Naive B cell (primary cell): ENCODE measurements around the gene SSU72. TPM values are rescaled to one million over a fixed set of nuclear protein-coding genes. Genes with fewer than 3 reads are reported as not detected.
"Not testable (repeated sequence)": the region's sequence is repeated elsewhere in the genome, so short reads cannot be mapped to it uniquely, and the experiment has no call there.

Experiments
- ATAC-seq, 2 donors: fragments of 150-1000 bp; cut with Tn5 transposase; 2 replicates each; pipeline ENCODE4 v1.10.0; 2021; ENCODE audit warnings: low read depth in 2 of 2, mild to moderate bottlenecking in 2 of 2, moderate library complexity in 2 of 2
- DNase-seq: peaks from one replicate; pipeline ENCODE4 v3.0.0; 2022
- H3K27ac Mint-ChIP-seq, 6 donors: one replicate each; pipeline ENCODE4 v1.8.0; 2020 to 2022; ENCODE audit warnings: mild to moderate bottlenecking in 6 of 6, mixed read lengths in 6 of 6, moderate library complexity in 5 of 6, inconsistent platforms in 2 of 6
- H3K27me3 Mint-ChIP-seq, 3 donors: one replicate each; pipeline ENCODE4 v1.8.0; 2021 to 2022; ENCODE audit warnings: mixed read lengths in 3 of 3, mild to moderate bottlenecking in 1 of 3
- H3K36me3 Mint-ChIP-seq, 2 donors: one replicate each; pipeline ENCODE4 v1.8.0; 2020 to 2022; ENCODE audit warnings: mixed read lengths in 2 of 2, inconsistent platforms in 1 of 2, mild to moderate bottlenecking in 1 of 2
- H3K4me1 Mint-ChIP-seq, 3 donors: one replicate each; pipeline ENCODE4 v1.8.0; 2020 to 2022; ENCODE audit warnings: mixed read lengths in 3 of 3, inconsistent platforms in 1 of 3, mild to moderate bottlenecking in 1 of 3, moderate library complexity in 1 of 3
- H3K4me3 Mint-ChIP-seq, 8 donors: one replicate each; pipeline ENCODE4 v1.8.0; 2020 to 2022; ENCODE audit warnings: mild to moderate bottlenecking in 8 of 8, mixed read lengths in 8 of 8, moderate library complexity in 8 of 8, inconsistent platforms in 2 of 8
- H3K9me3 Mint-ChIP-seq, 7 donors: one replicate each; pipeline ENCODE4 v1.8.0; 2020 to 2022; ENCODE audit warnings: mixed read lengths in 7 of 7, mild to moderate bottlenecking in 5 of 7, inconsistent platforms in 2 of 7, moderate library complexity in 1 of 7
- polyA plus RNA-seq, 6 donors: library from polyadenylated mRNA; unstranded; fragments of 300-500 nt; fragmentation: Illumina TruSeq; gene quantifications; one replicate each; pipeline ENCODE4 v1.2.3, GENCODE V29; 2021; ENCODE audit warnings: low read depth in 6 of 6

Gene SSU72
- polyA plus RNA-seq, 6 donors from 2014 or later, result 165 to 257 (median 213) TPM

DNA sequence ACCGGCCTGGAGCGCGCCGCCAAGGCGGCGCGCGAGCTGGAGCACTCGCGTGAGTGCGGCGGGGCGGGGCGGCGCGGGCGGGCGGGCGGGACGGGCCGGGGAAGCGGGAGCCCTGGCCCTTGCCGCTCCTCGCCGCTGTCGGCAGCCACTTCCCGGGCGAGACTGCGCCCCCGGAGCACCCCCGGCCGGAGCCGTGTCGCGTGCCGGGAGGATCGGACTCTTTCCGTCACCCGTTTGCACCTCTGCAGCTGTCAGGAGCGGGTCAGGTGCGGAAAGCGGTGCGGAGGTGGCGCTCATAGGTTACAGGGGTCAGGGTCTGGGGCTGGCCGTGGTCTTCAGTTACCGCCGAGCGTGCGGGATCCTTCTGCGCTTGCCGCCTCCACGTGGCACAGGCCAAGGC is 62.2 kb downstream of the SSU72 start:
- peak; percentile 8 to 12 for ATAC-seq
- H3K4me1 Mint-ChIP-seq, result peaks cover 12 to 21% (median 12%) of the 10 kb centered on the region in 3 donors
- not testable (repeated sequence) for H3K36me3 Mint-ChIP-seq

DNA sequence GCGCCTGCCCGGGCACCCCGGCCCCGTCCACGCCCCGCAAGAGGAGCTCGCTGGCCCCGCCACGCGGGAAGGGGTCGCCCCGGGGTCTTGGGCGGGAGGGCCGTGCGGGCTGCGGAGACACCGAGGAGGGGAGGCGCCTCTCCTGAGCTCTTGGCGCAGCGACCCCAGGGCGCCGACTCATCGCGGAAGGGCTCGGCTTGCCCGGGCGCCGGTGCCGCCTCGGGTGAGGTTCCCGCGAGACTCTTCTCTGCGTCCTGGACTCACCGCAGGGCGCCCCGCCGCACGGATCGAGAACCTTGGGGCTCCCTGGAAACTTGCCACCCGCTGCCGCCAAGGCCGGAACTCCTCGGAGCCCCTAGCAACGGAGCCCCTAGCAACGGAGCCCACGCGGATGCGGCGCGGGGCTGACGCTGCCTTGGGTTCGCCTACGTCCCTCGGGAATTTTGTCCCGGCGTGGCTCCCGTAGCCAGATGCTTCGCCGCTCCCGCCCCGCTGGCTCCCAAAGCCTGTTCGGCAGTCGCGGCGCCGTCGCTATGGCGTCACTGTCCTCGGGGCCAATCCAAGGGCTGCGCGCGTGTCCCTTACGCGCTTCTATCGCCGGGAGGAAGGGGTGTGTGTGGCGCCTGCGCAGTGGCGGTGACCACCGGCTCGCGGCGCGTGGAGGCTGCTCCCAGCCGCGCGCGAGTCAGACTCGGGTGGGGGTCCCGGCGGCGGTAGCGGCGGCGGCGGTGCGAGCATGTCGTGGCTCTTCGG is 63.0 kb downstream of the SSU72 start, which contains the start of gene ATAD3A:
Gene ATAD3A, plus strand, starts transcription at position 630 of the 753 bp plus-strand sequence. Its CDS starts 107 bp downstream, at position 737.
- DNase-seq (peak; percentile 91), ATAC-seq (peak; percentile 89 to 90)
- Mint-ChIP-seq H3K4me3 (peak within 1 kb of the TSS; percentile 87 to 96 (median 92)), H3K27me3 (no peaks in the 10 kb centered on the region), H3K9me3 (no peaks in the 10 kb centered on the region), H3K4me1 (peaks cover 12 to 21% (median 12%) of the 10 kb centered on the region in 3 donors), H3K36me3 (no peaks in the 10 kb centered on the region), H3K27ac (peak within 1 kb of the TSS; percentile 87 to 99 (median 96))

More for the DNA sequence above, 62.2 kb downstream of the SSU72 start:
- peak; percentile 24 for DNase-seq
- Mint-ChIP-seq H3K27ac (peak overlapping the region in 1 of 6 donors; percentile 93), H3K4me3 (peak overlapping the region; percentile 49 to 90 (median 72))
- not testable (repeated sequence) for H3K27me3 Mint-ChIP-seq, H3K9me3 Mint-ChIP-seq

DNA sequence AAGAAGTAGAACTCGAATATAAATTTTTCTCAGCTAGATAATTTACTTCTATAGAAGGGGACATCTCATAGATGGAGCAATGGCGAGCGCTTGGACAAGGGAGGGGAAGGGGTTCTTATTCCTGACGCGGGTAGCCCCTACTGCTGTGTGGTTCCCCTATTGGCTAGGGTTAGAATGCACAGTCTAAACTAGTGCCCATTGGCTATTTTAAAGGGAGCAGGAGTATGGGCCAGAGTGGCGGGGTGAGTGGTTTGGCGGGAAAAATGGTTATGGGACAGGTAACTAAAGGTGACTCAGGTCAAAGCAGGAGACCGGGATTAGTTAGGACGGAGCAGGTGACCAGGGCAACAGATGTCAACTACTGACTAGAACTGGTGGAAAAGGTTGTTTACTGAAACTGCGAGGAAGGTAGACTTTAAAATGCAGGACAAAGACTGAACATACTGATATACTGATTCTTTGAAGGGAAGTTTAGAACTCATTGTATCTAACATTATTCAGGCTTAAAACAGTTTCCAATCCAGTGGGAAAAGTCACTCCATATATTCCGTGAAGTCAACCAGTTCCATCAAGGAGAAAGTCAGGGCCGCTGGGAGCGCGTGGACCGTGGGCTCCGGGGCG is 63.6 kb downstream of the SSU72 start:
- Mint-ChIP-seq H3K4me3 (peak overlapping the region; percentile 85 to 93 (median 88)), H3K27me3 (no peaks in the 10 kb centered on the region), H3K4me1 (peaks cover 12 to 21% (median 12%) of the 10 kb centered on the region in 3 donors), H3K9me3 (no peaks in the 10 kb centered on the region), H3K36me3 (no peaks in the 10 kb centered on the region), H3K27ac (peak overlapping the region; percentile 85 to 95 (median 92))
- no peak for DNase-seq
- ATAC-seq, result no peak

DNA sequence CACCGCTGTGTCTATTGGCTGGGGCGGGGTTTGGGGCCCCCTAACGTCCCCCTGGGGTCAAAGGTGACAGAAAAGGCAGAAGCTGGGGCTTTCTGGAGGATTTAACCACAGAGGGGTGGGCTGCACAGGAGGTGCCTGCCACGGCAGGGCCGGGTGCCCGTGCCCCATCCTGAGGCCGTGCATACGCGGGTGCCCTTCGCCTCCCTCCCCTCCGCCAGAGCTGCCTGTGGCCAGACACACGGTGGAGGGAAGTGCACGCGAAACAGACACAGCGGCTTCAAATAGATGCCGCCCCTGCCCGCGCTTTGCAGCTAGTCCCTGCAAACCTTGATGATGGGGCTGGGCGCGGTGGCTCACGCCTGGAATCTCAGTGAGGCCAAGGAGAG is 65.2 kb downstream of the SSU72 start:
- H3K27ac Mint-ChIP-seq, H3K4me3 Mint-ChIP-seq, ATAC-seq, H3K9me3 Mint-ChIP-seq, H3K36me3 Mint-ChIP-seq, DNase-seq, H3K27me3 Mint-ChIP-seq: not testable (repeated sequence)
- H3K4me1 Mint-ChIP-seq, result peaks cover 21 to 29% (median 26%) of the 10 kb centered on the region in 3 donors

DNA sequence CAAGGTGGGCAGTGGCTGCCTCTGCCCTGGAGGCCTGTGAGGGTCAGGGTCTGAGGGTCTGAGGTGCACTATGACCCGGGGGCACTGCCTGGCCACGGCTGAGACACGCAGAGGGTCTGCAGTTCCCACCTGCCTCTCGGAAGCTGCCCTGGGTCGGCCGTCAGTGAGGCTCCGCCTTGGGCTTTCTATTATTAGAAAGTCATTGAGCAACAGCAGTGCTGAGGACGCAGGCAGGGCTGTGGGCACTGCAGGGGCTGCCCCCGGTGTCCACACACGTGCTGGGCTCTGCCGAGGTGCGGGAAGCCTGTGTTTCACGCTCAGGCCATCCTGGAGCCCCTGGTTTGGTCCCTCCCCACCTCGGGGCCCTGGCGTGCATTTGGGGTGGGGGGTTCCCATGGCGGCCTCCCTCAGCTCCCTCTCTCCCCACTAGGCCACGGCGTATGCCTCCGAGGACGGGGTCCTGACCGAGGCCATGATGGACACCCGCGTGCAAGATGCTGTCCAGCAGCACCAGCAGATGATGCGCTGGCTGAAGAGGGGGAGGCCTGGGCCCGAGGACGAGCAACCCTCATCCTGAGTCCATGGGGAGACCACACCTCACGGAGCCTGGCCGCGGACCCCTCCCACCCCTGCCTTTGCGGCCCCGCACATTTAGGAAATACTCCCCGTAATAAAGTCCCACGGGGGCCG is 65.7 kb downstream of the SSU72 start:
- not testable (repeated sequence) for H3K27me3 Mint-ChIP-seq, H3K36me3 Mint-ChIP-seq, H3K4me3 Mint-ChIP-seq, H3K27ac Mint-ChIP-seq, ATAC-seq, H3K9me3 Mint-ChIP-seq, DNase-seq
- peaks cover 21 to 26% (median 24%) of the 10 kb centered on the region in 3 donors for H3K4me1 Mint-ChIP-seq

DNA sequence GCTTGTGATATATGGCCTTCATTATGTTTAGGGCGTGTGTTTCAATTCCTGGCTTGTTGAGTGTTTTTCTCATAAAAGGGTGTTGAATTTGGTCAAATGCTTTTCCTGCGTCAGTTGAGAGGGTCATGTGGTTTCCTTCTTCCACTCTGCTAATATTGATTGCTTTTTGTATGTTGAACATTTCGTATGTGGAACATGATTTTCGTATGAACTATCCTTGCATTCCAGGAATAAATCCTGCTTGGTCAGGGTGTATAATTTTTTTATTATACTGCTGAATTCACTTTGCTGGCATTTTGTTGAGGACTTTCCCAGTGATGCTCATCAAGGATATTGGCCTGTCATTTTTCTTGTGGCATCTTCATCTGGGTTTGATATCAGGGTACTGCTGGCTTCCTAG is 67.4 kb downstream of the SSU72 start:
- no peak for ATAC-seq
- Mint-ChIP-seq H3K27ac (peak overlapping the region in 2 of 6 donors; percentile 59 to 78), H3K27me3 (no peaks in the 10 kb centered on the region), H3K36me3 (no peaks in the 10 kb centered on the region), H3K9me3 (no peaks in the 10 kb centered on the region), H3K4me3 (peak overlapping the region in 1 of 8 donors; percentile 52), H3K4me1 (peaks cover 16 to 26% (median 19%) of the 10 kb centered on the region in 3 donors)
- no peak for DNase-seq

DNA sequence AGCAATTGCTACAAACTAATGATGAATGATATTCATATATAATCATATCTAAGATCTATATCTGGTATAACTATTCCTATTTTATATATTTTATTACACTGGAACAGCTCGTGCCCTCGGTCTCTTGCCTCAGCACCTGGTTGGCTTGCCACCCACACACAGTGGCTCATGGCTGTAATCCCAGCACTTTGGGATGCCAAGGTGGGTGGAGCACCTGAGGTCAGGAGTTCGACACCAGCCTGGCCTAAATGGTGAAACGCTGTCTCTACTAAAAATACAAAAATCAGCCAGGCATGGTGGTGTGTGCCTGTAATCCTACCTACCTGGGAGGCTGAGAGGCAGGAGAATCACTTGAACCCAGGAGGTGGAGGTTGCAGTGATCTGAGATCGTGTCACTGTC is 68.9 kb downstream of the SSU72 start:
- H3K27ac Mint-ChIP-seq, result peak overlapping the region in 5 of 6 donors; percentile 78 to 99 (median 98)
- not testable (repeated sequence) for DNase-seq, H3K27me3 Mint-ChIP-seq, ATAC-seq, H3K9me3 Mint-ChIP-seq, H3K36me3 Mint-ChIP-seq
- H3K4me1 Mint-ChIP-seq, result peaks cover 11 to 16% (median 11%) of the 10 kb centered on the region in 3 donors
- peak overlapping the region in 7 of 8 donors; percentile 72 to 92 (median 86) for H3K4me3 Mint-ChIP-seq

DNA sequence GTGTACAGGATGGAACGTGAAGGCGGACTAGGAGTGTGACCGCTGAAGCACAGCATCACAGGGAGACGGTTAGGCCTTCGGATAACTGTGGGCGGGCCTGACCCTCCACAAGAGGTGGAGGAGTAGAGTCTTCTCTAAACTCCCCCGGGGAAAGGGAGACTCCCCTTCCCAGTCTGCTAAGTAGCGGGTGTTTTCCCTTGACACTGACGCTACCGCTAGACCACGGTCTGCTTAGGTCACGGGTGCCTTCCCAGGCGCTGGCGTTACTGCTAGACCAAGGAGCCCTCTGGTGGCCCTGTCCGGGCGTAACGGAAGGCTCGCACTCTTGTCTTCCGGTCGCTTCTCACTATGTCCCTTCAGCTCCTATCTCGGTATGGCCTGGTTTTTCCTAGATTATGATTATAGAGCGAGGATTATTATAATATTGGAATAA is 69.3 kb downstream of the SSU72 start:
- Mint-ChIP-seq H3K27ac (peak overlapping the region; percentile 95 to 99 (median 98)), H3K4me1 (peaks cover 10 to 14% (median 10%) of the 10 kb centered on the region in 3 donors), H3K4me3 (peak overlapping the region; percentile 72 to 92 (median 84))
- not testable (repeated sequence) for H3K36me3 Mint-ChIP-seq, H3K9me3 Mint-ChIP-seq, H3K27me3 Mint-ChIP-seq
- DNase-seq (peak; percentile 34), ATAC-seq (peak; percentile 82 to 87)

DNA sequence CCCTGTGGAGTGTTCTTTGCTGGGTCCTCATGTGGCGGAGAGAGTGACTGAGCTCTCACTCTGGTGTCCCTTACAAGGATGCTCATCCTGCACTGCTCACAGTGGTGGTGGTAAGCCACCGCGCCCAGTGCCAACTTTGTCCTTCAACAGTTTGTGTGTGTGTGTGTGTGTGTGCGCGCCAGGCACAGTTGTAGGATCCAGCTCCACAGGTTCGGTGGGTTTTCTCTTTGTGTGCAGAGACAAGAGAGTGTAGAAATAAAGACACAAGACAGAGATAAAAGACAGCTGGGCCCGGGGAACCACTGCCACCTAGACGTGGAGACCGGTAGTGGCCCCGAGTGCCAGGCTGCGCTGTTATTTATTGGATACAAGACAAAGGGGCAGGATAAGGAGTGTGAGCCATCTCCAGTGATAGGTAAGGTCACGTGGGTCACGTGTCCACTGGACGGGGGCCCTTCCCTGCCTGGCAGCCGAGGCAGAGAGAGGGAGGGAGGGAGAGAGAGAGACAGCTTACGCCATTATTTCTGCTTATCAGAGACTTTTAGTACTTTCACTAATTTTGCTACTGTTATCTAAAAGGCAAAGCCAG is 69.8 kb downstream of the SSU72 start:
- H3K36me3 Mint-ChIP-seq, H3K27me3 Mint-ChIP-seq, H3K9me3 Mint-ChIP-seq: not testable (repeated sequence)
- Mint-ChIP-seq H3K4me1 (peaks cover 10 to 14% (median 10%) of the 10 kb centered on the region in 3 donors), H3K4me3 (peak overlapping the region; percentile 72 to 92 (median 84)), H3K27ac (peak overlapping the region; percentile 95 to 99 (median 98))
- ATAC-seq (peak; percentile 44 to 51), DNase-seq (peak; percentile 51)

DNA sequence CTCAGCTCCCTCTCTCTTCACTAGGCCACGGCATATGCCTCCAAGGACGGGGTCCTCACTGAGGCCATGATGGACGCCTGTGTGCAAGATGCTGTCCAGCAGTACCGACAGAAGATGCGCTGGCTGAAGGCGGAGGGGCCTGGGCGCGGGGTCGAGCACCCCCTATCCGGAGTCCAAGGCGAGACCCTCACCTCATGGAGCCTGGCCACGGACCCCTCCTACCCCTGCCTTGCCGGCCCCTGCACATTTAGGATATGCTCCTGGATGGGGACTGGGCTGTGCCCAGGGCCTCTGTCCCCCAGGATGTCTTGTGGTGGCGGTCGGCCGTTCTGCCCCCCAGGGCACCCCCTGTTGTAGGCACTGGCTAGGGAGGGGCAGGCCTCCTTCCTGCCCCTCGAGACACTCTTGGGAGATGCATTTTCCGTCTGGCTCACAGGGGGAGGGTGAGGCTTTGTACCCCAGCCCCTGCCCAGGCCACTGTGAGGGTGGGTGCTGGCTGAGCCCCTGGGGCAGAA is 79.1 kb downstream of the SSU72 start:
- H3K9me3 Mint-ChIP-seq, result peaks cover 0 to 11% (median 9%) of the 10 kb centered on the region in 7 donors
- not testable (repeated sequence) for H3K27me3 Mint-ChIP-seq, H3K4me3 Mint-ChIP-seq, H3K4me1 Mint-ChIP-seq, H3K27ac Mint-ChIP-seq, DNase-seq, ATAC-seq
- peaks cover 12 to 17% of the 10 kb centered on the region in 2 donors for H3K36me3 Mint-ChIP-seq

DNA sequence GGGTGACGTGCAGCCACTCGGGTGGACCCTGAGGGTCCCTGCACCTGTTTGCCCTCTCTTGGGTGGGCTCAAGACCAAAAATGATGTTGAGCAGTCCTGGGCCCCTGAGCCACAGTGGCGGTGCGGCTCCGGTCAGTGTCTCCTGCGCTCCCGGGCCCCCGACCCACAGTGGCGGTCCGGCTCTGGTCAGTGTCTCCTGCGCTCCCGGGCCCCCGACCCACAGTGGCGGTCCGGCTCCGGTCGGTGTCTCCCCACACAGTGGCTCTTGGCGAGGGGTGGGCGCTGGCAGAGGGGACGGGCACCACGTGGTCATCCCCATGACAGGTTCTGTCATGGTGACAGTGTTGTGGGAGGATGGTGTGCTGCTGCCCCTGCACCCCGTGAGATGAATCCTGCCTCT is 80.4 kb downstream of the SSU72 start:
- DNase-seq, H3K27ac Mint-ChIP-seq, H3K4me3 Mint-ChIP-seq, H3K4me1 Mint-ChIP-seq, H3K27me3 Mint-ChIP-seq, ATAC-seq: not testable (repeated sequence)
- Mint-ChIP-seq H3K36me3 (peaks cover 12 to 17% of the 10 kb centered on the region in 2 donors), H3K9me3 (peaks cover 0 to 11% (median 9%) of the 10 kb centered on the region in 7 donors)
